HCEC 1CT (cell line): Measurements from ENCODE around the gene ATP6V1E1.

ENCODE experiments used
- DNase-seq: peaks from one replicate; pipeline ENCODE4 v3.0.0-alpha.2; 2017

Gene ATP6V1E1

DNA sequence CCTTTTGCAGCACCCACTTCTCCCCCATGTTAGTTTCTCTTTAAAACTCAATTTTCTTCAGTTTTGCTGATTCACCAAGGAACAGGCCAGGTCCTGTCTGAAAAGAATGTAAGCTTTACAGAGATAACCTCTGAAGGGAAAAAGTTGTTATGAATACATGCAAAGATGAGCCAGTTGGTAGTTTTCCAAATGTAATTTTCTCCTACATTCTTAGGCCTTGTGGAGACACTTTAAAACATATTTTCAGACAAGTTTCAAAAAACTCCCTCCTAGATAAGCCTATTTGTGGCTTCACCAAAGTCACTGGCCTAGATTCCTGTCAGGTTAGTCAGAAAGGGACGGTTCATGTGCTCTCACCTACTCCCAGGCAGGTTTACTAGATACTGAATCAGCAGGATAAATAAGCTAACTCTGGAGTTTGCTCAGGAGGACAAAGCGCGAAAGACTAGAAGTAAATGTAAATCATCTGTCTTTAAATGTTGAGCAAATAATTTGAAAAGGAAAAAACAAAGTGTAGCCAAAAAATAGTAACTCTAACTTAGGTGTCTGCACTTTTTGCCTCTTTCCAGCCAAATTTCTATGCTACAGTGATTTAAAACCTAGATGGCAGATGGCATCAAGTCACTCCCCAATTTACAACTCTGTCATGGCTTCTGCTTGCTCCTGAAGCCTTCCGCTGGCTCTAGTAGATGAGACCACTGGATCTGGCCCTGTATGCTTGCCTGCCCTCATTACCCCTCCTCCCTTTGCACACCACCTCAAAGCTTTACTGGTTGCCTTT is 4.9 kb upstream of the ATP6V1E1 start:
- peak; percentile 22 for DNase-seq

DNA sequence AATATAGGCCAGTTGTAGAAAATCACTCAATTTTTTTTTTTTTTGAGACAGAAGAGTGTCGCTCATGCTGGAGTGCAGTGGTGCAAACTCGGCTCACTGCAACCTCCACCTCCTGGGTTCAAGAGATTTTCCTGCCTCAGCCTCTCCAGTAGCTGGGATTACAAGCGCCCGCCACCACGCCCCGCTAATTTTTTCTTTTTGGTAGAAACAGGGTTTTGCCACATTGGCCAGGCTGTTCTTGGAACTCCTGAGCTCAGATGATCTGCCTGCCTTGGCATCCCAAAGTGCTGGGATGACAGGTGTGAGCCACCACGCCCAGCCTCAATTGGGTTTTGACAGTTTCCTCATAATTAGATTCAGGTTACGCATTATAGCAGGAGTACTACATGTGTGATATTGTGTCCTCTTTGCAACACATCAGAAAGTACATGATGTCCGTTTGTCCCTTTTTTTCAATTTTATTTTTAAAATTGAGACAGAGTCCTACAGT is 2.6 kb upstream of the ATP6V1E1 start:
- no peak for DNase-seq

DNA sequence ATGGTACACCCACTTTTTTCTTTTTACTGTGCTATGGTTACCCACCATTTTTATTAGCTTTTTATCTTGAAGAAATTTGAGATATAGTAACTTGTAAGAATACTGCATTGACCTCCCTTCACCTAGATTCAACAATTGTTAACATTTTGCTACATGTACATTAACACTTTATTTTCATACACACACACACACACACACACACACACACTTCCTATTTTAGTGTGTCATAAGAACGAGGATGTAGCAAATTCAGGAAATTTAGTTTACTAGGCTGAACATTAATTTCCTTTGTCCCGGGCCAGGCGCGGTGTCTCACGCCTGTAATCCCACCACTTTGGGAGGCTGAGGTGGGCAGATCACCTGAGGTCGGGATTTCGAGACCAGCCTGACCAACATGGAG is 1.1 kb upstream of the ATP6V1E1 start:
- no peak for DNase-seq

DNA sequence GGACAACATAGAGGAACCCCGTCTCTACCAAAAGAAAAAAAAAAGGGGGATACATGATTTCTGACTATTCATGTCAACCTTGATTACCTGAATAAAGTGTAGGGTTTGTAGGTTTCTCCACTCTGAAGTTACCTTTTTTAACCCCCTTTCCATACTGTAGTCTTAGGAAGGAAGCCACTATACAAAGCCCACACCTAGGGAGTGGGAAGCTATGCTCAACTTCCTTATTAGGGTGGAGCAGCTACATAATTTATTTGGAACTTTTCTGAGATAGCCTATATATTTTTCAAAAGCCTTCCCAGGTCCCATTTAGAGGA is 582 bp upstream of the ATP6V1E1 start:
- DNase-seq = no peak

DNA sequence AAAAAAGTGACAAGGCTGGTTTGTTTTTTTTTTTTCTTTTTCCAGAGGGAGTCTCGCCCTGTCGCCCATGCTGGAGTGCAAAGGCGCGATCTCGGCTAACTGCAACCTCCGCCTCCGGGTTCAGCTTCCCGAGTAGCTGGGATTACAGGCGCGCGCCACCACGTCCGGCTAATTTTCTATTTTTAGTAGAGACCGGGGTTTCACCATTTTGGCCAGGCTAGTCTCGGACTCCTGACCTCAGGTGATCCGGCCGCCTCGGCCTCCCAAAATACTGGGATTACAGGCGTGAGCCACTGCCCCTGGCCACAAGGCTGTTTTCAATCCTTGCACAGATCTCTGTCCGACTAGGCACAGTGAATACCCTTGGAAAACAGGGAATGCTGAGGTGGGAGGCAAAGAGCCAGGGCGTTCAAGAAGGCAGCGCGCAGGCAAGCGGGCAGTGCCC is 566 bp downstream of the ATP6V1E1 start:
- no peak for DNase-seq

DNA sequence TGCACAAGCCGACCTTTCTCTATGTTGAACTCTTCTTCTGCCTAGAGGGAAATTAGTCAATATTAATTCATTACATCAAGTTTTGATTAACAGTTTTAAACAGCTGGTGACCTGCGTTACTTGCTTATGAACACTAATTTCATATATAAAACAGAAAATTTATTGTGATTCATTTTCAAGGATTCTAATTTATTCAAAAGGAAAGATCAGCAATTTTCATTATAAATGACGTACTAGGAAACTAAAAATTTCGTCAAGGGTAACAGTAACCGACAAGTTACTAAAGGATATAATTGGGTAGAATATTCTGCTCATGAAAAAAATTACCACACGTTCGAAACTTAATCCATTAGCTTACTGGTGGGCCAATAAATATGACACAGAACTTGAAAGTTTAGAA is 15.3 kb downstream of the ATP6V1E1 start:
- DNase-seq = no peak

DNA sequence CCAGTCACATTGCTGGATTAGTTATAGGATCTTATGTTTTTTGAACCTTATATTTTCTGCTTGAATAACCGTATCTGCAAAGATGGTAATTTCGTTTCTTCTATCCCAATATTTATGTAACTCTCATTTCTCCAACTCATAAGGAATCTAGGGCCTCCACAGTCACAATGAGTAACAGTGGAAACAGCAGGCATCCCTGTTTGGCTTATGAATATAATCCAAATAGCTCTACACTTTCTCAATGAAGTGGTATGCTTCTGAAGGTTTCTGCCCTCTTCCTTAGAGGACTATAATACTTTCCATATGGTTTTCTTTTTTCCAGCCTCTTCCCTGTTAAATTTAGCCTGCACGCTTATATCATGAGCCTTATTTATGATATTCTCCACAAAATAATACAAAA is 16.5 kb downstream of the ATP6V1E1 start:
- DNase-seq = no peak

DNA sequence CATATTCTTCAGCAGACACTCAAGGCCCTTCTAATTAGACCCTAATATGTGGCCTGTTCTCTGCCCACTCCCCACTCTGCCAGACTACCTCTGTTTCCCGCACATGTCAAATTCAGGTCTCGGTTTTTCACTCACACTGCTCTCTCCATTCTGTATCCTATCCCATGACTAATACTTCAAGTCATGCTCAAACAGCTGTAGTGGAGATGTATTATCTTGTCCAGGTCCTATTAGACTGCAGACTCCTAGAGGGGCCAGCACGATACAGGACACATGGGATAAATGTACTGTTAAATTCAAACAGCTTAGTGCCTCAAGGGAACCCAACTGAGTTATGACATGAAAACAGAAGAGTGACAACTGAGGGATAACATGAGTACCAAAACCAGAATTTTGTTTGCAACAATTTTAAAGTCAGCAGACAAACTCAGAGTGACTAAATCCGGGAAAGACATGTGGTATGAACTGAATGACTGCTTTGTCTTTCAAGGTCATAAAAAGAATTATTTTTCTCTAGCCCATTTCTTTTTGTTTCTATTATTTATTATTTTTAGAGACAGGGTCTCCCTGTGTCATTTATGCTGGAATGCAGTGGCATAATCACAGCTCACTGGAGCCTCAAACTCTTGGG is 20.5 kb downstream of the ATP6V1E1 start:
- DNase-seq = no peak

DNA sequence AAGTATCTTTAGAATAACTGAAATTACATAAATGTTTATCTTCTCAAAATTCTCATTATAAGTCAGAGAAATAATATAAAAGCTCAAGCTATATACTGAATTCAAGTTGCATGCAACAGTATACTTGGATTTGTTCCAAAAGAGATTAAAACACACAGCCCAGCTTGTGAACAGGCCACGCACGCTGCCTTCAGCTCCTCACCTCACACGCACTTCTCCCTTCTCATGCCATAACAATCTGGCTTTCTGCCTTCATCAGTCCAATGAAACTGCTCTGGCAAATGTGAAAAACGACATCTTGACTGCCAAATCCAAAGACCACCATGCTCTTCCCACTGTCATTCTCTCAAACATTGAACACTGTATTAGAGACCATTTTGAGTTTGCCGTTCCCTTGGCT is 22.1 kb downstream of the ATP6V1E1 start:
- no peak for DNase-seq

DNA sequence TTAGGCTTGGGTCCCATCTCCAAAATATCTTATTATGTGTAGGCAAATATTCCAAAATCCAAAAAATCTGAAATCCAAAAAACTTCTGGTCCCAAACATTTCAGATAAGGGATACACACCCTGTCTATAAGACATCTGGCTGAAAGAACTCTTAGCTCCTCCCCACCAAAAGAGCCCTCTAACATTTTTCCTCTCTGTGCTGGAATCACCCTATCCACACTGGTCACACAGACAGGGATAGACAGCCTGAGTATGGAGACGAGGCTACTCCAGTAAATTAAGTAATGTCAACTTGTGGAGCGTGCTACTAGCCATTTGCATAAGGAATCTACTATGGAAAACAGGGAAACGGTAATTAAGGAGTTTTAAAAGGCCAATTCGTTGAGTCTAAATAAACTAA is 24.9 kb downstream of the ATP6V1E1 start:
- no peak for DNase-seq

DNA sequence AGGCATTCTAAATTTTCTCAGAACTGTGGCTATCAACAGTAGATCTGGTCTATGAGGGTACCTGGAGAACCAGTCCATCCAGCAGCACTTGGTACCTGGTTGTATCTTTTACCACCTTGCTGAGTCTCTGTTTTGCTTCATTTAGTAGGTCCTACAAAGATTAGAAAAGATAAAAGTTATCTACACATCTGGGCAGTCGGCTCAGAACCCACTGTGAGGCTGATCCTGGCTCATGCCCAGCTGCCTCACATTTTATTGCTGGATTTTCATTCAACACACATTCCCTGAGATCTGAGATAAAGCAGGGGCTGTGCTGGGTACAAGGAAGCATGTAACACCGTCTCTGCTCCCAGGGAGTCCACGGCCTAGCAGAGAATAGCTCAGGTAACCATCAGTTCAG is 27.5 kb downstream of the ATP6V1E1 start:
- no peak for DNase-seq

DNA sequence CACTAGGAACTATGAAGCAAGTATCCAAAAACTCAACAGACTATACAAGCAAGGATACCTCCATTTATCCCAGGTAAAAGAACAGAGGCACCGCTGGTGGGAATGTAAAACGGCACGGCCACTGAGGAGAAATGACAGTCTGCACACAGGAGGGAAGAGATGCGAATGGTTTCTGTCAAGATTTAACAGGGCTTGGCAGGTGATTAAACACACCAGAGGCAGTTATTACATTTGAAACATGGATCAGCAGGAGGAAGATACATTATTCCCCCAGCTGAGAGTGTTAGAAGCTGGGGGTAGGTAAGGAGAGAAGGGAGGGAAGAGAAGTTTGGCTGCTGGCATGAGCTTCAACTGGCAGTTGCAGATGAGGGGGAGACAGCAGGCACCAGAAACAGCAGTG is 30.2 kb downstream of the ATP6V1E1 start:
- DNase-seq = no peak

DNA sequence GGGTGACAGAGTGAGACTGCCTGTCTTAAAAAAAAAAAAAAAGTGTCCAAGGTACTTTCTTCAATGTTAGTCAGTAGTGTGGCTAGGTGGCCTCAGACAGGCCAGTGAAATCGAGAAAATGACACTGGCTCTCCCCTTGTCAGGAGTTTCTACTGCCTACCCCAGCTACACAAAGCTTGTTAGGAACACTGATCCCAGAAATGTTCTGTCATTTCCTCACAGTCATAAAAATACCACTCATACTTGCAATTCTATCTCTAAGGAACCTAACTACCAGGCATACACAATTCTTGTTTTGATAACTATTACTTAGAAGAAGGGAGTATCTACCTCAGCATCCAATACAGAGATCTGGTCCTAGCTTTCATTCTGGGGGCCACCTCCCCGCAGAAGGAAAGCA is 31.3 kb downstream of the ATP6V1E1 start:
- no peak for DNase-seq

DNA sequence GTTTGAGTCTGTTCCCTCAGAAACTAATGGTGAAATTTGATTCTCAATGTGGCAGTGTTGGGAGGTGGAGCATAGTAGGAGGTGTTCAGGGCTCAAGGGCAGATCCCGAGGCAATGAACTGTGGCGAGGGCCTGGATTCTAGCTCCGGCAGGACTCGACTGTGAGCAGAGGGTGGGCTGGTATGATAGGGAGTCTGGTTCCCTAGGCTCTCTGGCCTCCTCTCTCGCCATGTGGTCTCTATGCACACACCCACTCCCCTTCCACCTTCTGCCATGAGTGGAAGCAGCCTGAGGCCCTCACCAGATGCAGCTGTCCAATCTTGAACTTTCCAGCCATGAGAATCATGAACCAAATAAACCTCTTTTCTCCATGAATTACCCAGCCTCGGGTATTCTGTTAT is 32.3 kb downstream of the ATP6V1E1 start:
- DNase-seq = no peak

DNA sequence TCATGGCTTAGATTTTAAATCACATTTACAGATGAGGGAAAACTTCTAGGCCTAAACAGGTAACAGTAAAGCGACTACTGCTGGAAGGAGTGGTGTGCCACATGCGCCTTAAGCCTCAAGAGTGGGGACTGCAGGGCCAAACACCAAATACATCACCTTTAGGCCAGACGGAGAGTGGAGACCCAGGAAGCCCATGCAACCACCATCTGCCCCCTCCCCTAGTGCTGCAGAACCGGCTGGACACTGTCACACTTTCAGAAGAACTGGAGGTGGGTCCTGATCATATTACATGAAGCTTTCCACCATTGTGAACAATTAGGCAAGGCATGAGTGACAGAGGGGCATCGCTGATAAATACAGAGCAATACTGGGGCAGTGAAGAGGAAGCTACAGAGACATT is 36.3 kb downstream of the ATP6V1E1 start:
- no peak for DNase-seq

DNA sequence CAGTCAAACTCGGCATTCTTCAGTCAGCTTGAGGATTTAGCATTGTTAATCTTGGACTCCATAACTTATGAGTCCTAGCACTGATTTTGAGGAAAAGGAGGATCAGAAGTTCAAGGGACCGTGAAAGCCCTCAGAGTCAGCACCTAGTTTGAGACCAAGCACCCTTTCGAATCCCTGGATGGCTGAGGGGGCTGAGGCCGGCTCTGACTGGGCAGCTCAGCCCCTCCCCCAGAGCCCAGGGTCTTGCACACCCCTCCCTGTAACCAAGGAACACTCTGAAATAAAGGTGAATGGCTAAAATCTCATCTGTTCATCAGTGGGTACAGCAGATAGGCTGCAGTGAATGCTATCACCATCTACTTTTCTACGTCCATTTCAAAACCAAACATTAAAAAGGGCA is 38.0 kb downstream of the ATP6V1E1 start:
- DNase-seq = no peak

DNA sequence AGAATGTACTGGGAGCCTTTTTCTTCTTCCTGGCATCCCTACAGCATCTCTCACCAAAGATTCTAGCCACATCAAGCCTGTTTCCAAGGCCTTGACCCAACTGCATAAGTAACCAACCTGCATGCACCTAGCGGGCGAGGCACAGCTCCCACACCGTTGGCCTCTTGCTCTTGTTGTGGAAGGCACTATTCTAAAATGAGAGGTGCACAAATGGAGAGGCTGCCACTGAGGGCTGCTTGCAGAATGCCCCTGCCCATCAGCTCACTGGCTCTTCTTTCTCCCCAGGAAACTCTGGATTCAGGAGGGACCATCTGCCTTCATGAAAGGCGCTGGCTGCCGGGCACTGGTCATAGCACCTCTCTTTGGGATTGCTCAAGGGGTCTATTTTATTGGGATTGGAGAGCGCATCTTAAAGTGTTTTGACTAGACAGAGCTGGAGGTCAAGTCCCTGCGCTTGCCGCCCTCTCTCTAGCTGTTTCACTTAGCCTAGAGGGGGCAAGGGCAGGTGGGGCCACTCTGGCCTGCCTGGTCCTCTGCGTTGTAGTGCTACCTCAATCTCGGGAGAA is 38.7 kb downstream of the ATP6V1E1 start:
- DNase-seq = no peak

DNA sequence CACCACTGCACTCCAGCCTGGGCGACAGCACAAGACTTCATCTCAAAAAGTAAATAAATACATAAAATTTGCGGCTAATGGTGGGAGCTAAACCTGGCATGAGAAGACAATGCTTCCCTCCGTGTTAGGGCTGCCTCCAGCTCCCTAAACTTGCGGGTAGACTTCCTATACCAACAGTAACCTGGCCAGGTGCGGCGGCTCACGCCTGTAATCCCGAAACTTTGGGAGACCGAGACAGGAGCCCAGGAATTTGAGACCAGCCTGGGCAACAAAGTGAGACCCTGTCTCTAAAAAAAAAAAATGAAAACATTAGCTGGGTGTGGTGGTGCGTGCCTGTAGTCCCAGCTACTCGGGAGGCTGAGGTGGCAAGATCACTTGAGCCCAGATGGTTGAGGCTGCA is 39.9 kb downstream of the ATP6V1E1 start:
- DNase-seq = no peak

DNA sequence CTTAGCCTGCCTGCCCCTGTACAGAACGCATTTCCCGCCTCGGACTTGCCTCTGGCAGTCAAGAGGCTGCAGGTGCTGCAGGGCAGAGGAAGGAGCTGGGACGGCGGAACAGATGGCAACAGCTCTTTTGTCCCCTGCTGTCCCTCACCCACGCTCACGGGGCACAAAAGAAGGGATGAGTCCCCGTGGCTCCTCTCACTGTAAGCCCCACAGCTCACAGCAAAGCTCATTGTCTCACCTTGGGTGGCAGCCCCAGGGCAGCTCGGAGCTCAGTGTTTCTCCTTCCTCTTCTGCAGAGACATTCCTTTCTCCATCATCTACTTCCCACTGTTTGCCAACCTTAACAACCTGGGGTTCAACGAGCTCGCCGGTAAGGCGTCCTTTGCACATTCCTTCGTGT is 40.9 kb downstream of the ATP6V1E1 start:
- no peak for DNase-seq

DNA sequence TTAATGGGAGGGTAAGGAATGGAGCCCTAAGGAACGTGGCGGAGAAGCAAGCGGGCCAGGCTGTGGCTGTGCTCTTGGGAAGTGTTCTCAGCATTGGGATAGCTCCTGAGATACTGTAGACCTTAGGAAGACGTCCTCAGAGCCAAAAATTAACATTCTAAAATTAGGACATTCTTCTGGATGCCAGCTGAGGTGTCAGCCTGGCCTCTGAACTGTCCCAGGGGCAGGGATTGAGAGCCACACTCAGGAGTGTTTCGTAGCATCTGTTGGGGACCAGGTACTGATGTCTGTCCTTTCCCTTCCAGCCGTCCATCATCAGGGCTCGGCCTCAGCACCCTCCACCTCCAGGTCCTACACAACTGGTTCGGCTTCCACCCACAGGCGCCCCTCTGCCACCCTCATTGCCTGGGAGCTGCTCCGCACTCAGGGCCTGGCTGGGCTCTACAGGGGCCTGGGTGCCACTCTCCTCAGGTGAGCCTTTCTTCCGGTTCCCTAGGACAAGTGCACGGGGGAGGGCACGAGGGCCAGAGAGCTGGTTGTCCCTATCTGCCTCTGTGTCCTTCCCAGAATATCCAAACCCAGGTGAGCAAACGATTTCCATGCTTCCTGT is 41.6 kb downstream of the ATP6V1E1 start:
- no peak for DNase-seq

DNA sequence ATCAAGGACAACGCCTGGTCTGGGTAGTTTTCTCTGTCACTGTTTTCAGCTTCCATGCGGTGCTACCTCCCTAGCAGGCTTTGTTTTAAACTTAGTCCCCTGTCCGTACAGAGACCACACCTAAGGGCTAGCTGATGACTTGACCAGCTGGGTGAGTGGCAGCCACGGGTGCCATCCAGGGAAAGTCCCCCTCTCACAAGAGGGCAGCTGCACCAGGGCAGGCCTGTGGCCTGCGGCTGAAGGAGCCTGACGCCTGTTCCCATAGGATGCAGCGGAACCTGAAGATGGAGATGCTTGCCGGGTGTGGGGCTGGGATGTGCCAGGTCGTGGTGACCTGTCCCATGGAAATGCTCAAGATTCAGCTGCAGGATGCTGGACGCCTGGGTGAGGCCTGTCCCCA is 45.4 kb downstream of the ATP6V1E1 start:
- no peak for DNase-seq

DNA sequence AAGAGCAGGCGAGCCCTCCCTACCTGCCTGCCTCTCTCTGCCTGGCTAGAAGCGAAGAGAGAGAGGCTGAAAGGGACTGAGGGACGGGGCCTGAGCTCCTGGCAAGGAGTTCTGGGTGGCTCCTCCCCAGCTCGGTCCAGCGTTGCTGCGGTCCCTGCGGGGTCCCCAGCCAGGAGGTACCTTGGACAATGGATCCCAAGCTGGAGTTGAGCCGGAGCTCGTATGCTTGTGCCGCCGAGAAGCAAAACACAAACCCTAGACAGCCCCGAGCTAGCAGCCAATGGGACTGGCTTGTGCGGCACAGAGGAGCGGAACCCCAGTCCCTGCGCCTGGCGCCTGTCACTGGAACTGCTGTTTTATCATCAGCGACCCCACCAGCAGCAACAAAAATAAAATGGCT is 46.9 kb downstream of the ATP6V1E1 start:
- no peak for DNase-seq

DNA sequence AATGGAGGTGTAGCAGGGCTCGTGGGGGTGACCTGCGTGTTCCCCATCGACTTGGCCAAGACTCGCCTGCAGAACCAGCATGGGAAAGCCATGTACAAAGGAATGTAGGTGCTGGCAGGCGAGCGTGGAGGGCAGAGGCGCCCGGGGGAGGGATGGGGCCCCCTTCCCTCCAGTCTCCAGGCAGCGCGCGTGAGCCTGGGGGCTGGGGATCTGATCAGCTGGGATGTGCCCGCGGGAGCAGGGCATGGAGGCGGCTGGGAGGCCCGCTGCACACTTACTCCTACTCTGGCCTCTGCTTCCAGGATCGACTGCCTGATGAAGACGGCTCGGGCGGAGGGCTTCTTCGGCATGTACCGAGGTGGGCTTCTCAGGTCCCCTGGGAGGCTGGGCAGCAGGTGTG is 47.5 kb downstream of the ATP6V1E1 start:
- DNase-seq = no peak

DNA sequence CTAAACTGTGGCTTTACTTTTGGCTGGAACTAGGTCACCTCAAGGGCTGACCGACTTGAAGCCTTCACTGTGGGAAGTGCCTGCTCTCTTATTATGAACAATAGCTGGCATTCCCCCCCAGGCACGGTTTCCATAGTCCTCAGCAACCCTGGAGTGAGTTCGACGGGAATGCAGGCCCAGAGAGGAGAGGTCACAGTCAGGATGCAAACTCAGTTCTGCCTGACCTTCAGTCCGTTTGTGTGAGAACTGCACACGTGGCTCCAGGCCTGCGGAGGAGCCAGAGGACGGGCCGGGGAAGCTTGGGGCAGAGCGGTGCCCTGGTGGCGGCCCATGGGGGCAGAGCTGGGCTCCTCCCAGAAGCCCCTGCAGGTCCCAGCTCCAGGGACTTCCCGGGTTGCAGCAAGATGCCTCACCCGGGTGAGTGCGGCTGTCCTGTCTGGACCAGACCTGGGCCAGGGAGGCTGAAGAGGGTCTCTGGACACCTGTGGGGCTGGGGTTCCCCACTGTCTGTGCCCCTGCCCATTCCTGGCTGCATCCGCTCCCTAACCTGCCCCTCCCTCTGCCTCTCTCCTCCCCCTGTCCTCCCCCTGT is 48.0 kb downstream of the ATP6V1E1 start:
- no peak for DNase-seq
